H1 (cell line): ENCODE data around the gene CCL1.

Experiments used
- EGR1 ChIP-seq: IDR thresholded peaks from 2 replicates; pipeline ENCODE4 v1.6.1; 2011; ENCODE audit warnings: low read depth, low read length, borderline replicate concordance
- TAF1 ChIP-seq: IDR thresholded peaks from 2 replicates; pipeline ENCODE4 v1.6.1; 2011; ENCODE audit warnings: mild to moderate bottlenecking, low read depth, low read length
- TF ChIP-seq, protein P1 (sequence below), 3 experiments: IDR thresholded peaks; 1 replicate in 2 of 3; 2 replicates in 1 of 3; pipeline versions ENCODE4 v1.5.1 to v1.6.1; 2011; ENCODE audit warnings: low read length in 3 of 3, mild to moderate bottlenecking in 3 of 3, inconsistent platforms in 2 of 3, low read depth in 1 of 3, moderate library complexity in 1 of 3; ENCODE audit not compliant: insufficient read depth in 1 of 3; ENCODE audit errors: control extremely low read depth in 1 of 3

- TF ChIP-seq, protein P1, sequence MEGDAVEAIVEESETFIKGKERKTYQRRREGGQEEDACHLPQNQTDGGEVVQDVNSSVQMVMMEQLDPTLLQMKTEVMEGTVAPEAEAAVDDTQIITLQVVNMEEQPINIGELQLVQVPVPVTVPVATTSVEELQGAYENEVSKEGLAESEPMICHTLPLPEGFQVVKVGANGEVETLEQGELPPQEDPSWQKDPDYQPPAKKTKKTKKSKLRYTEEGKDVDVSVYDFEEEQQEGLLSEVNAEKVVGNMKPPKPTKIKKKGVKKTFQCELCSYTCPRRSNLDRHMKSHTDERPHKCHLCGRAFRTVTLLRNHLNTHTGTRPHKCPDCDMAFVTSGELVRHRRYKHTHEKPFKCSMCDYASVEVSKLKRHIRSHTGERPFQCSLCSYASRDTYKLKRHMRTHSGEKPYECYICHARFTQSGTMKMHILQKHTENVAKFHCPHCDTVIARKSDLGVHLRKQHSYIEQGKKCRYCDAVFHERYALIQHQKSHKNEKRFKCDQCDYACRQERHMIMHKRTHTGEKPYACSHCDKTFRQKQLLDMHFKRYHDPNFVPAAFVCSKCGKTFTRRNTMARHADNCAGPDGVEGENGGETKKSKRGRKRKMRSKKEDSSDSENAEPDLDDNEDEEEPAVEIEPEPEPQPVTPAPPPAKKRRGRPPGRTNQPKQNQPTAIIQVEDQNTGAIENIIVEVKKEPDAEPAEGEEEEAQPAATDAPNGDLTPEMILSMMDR (IDR thresholded peaks at IDR 0.05; ENCODE audit: control extremely low read depth in 1 of 3, insufficient read depth in 1 of 3, low read depth in 1 of 3, low read length in 3 of 3): no peak
- TF ChIP-seq EGR1 (no peak), TAF1 (no peak)
Observed at GRCh38 chr17:34403006-34403405, 40.0 kb upstream of the CCL1 start.
